HG02884 (cell line): ENCODE results near the gene SYK.

ENCODE experiments used
- ATAC-seq: cut with Tn5 transposase; IDR thresholded peaks from one replicate; pipeline ENCODE4 v1.9.1; 2021; ENCODE audit warnings: mild to moderate bottlenecking, moderate library complexity; ENCODE audit not compliant: unreplicated experiment

SYK gene

GRCh38 chr9:90846770-90847419, 45.3 kb downstream of the SYK start:
- ATAC-seq: no peak

GRCh38 chr9:90847971-90848370, 46.4 kb downstream of the SYK start:
- ATAC-seq: no peak

- ATAC-seq: no peak
Observed at GRCh38 chr9:90848866-90849265, 47.2 kb downstream of the SYK start.

GRCh38 chr9:90851444-90851843, 49.8 kb downstream of the SYK start:
- no peak for ATAC-seq

GRCh38 chr9:90853945-90854344, 52.3 kb downstream of the SYK start:
- ATAC-seq: no peak

GRCh38 chr9:90854637-90855175, 53.1 kb downstream of the SYK start:
- ATAC-seq: no peak

- no peak for ATAC-seq
Observed at GRCh38 chr9:90855208-90855902, 53.7 kb downstream of the SYK start.

GRCh38 chr9:90857091-90857490, 55.5 kb downstream of the SYK start:
- no peak for ATAC-seq

- ATAC-seq: no peak
Observed at GRCh38 chr9:90857855-90858254, 56.2 kb downstream of the SYK start.

- ATAC-seq: no peak
Observed at GRCh38 chr9:90858457-90858901, 56.9 kb downstream of the SYK start.

GRCh38 chr9:90860382-90860781, 58.8 kb downstream of the SYK start:
- no peak for ATAC-seq

GRCh38 chr9:90860826-90861225, 59.2 kb downstream of the SYK start:
- no peak for ATAC-seq

GRCh38 chr9:90861380-90861779, 59.8 kb downstream of the SYK start:
- ATAC-seq: no peak

GRCh38 chr9:90861826-90862740, 60.5 kb downstream of the SYK start:
- ATAC-seq: no peak

- ATAC-seq: no peak
Observed at GRCh38 chr9:90864779-90865178, 63.2 kb downstream of the SYK start.

- ATAC-seq: no peak
Observed at GRCh38 chr9:90867101-90867500, 65.5 kb downstream of the SYK start.

GRCh38 chr9:90868555-90868954, 66.9 kb downstream of the SYK start:
- ATAC-seq: no peak

- no peak for ATAC-seq
Observed at GRCh38 chr9:90869361-90869760, 67.7 kb downstream of the SYK start.

GRCh38 chr9:90870621-90871326, 69.2 kb downstream of the SYK start:
- no peak for ATAC-seq

GRCh38 chr9:90871327-90871935, 69.8 kb downstream of the SYK start:
- ATAC-seq: no peak
